Measurements from ENCODE around the gene CRTAP. TPM values are rescaled to one million over a fixed set of nuclear protein-coding genes. Genes with fewer than 3 reads are reported as not detected.

Gene CRTAP
- total and polyA plus RNA-seq, 3 donors from 2014 or later, result 70.2 to 151 (median 123) TPM

DNA sequence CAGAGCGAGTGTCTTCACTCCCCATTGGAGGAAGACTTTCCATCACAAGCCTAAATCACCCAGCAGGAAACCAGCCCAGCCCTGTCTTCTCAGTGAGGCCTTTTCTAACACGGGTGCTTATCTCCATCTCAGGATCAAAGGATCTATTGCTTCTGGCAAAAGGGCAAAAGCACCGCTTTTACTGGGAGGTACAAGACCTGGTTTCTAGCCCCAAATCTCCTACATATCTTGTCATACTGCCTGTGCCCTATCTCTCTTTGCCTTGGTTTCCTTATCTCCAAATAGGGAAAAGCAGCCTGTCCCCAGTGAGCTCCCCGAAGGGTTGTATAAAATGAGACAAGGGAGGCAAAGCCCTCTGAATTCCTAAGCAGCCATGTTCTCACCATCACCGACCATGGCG is 22.1 kb upstream of the CRTAP start:
- H3K27me3 ChIP-seq, result no peaks in the 10 kb centered on the region
- no peak overlapping the region for H3K4me3 ChIP-seq
- H3K9me3 ChIP-seq, result no peaks in the 10 kb centered on the region
- peaks cover 9% of the 10 kb centered on the region for H3K4me1 ChIP-seq
- intact Hi-C loops (cut with DNase I; ENCODE audit: low total_unique reads), result no loop called here
- DNase-seq, result no peak
- TF ChIP-seq CTCF (IDR thresholded peaks at IDR 0.05), result no peak
- no peak for TF ChIP-seq POLR2A (IDR thresholded peaks at IDR 0.05)
- WGBS, 2 donors, result 80 to 86% methylated on average over 6 of the region's 6 CpGs
- no peaks in the 10 kb centered on the region for H3K36me3 ChIP-seq (ENCODE audit: low read depth, missing control alignments)
- no peak overlapping the region for H3K27ac ChIP-seq

DNA sequence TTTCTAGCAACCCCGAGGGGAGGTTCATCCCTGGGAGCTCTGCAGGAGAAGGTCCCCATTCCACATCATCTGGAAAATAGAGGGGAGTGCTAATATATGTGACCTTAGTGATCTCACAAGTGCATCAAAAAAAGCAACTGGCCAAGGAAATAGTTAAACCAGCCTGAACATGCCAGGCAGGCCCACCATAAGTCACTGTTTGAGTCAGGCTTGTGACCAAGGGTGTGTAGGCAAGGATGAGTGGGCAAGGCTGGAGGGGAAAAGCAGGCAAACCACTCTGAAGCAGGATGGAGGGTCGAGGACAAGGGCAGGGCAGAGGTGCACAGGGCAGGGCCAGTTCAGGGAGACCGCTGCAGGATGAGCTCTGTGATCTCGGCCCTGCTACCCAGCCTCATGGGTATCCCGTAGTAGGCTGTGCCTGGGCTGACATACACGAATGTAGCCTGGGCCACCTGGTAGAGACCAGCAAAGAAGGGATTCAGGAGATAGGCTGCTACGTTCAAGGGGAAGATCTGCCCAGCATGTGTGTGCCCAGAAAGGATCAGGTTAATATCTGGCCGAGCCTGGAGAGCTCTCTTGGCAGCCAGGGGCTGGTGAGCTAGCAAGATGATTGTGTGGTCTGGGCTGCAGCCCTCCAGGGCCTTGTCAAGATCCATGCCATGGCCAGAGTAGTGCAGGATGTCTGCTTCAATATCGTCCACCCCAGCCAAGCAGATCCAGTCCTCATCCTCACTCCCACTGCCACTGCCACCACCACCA is 21.1 kb upstream of the CRTAP start:
- TF ChIP-seq CTCF (IDR thresholded peaks at IDR 0.05) (no peak), POLR2A (IDR thresholded peaks at IDR 0.05) (no peak)
- Histone ChIP-seq H3K4me1 (peaks cover 9% of the 10 kb centered on the region), H3K9me3 (no peaks in the 10 kb centered on the region), H3K27ac (no peak overlapping the region), H3K27me3 (no peaks in the 10 kb centered on the region), H3K4me3 (no peak overlapping the region), H3K36me3 (ENCODE audit: low read depth, missing control alignments) (no peaks in the 10 kb centered on the region)
- intact Hi-C loops (cut with DNase I; ENCODE audit: low total_unique reads), result no loop called here
- WGBS, 2 donors, result 83 to 90% methylated on average over 8 to 9 of the region's 9 CpGs
- no peak for DNase-seq

- no peak for TF ChIP-seq CTCF (IDR thresholded peaks at IDR 0.05)
- TF ChIP-seq POLR2A (IDR thresholded peaks at IDR 0.05), result no peak
- no peaks in the 10 kb centered on the region for H3K27me3 ChIP-seq
- H3K27ac ChIP-seq, result no peak overlapping the region
- intact Hi-C loops (cut with DNase I; ENCODE audit: low total_unique reads), result no loop called here
- no peak for DNase-seq
- H3K4me1 ChIP-seq, result peaks cover 9% of the 10 kb centered on the region
- H3K4me3 ChIP-seq, result no peak overlapping the region
- WGBS, 2 donors, result 95 to 97% methylated on average over 11 of the region's 11 CpGs
- H3K9me3 ChIP-seq, result no peaks in the 10 kb centered on the region
- H3K36me3 ChIP-seq (ENCODE audit: low read depth, missing control alignments), result no peaks in the 10 kb centered on the region
These were observed 20.0 kb upstream of the CRTAP start for GRCh38 chr3:33093847-33094246.

- intact Hi-C loops (cut with DNase I; ENCODE audit: low total_unique reads), result no loop called here
- WGBS, 2 donors, result 60 to 72% methylated on average over 2 of the region's 2 CpGs
- H3K4me1 ChIP-seq, result peaks cover 9% of the 10 kb centered on the region
- H3K4me3 ChIP-seq, result no peak overlapping the region
- no peaks in the 10 kb centered on the region for H3K27me3 ChIP-seq
- DNase-seq, result no peak
- TF ChIP-seq CTCF (IDR thresholded peaks at IDR 0.05) (no peak), POLR2A (IDR thresholded peaks at IDR 0.05) (no peak)
- no peaks in the 10 kb centered on the region for H3K9me3 ChIP-seq
- no peak overlapping the region for H3K27ac ChIP-seq
- H3K36me3 ChIP-seq (ENCODE audit: low read depth, missing control alignments), result no peaks in the 10 kb centered on the region
These were observed 18.4 kb upstream of the CRTAP start for GRCh38 chr3:33095436-33095835.

Data from testis (tissue), 3 donors.